Mesenchymal stem cell (in vitro differentiated cells and primary cell): ENCODE results near the gene SURF2.

Experiments
- DNase-seq: peaks from one replicate; pipeline ENCODE4 v3.0.0-alpha.2; 2013
- H2AFZ ChIP-seq: one replicate; pipeline ENCODE4 v1.6.1; 2013; ENCODE audit warnings: low read depth, mild to moderate bottlenecking, control low read depth, inconsistent platforms, low read length, moderate library complexity
- H2AK5ac ChIP-seq: 2 replicates; pipeline ENCODE4 v1.6.1; 2013; ENCODE audit warnings: low read length, moderate library complexity, mild to moderate bottlenecking, inconsistent platforms; ENCODE audit not compliant: severe bottlenecking
- H2BK120ac ChIP-seq: one replicate; pipeline ENCODE4 v1.6.1; 2013; ENCODE audit warnings: low read depth, mild to moderate bottlenecking, inconsistent platforms, low read length, moderate library complexity
- H2BK12ac ChIP-seq, 2 experiments: one replicate each; pipeline ENCODE4 v1.6.1; 2013; ENCODE audit warnings: inconsistent platforms in 2 of 2, low read length in 2 of 2, mild to moderate bottlenecking in 2 of 2, moderate library complexity in 2 of 2, control low read depth in 1 of 2
- H2BK15ac ChIP-seq: one replicate; pipeline ENCODE4 v1.6.1; 2013; ENCODE audit warnings: mild to moderate bottlenecking, low read depth, inconsistent platforms; ENCODE audit not compliant: poor library complexity, severe bottlenecking
- H2BK5ac ChIP-seq: 2 replicates; pipeline ENCODE4 v1.6.1; 2013; ENCODE audit warnings: low read depth, mild to moderate bottlenecking, low read length, control low read depth, inconsistent platforms; ENCODE audit not compliant: poor library complexity, severe bottlenecking
- H3K14ac ChIP-seq, 2 experiments: one replicate each; pipeline ENCODE4 v1.6.1; 2013; ENCODE audit warnings: inconsistent platforms in 2 of 2, low read length in 2 of 2, control low read depth in 1 of 2, mild to moderate bottlenecking in 1 of 2, moderate library complexity in 1 of 2
- H3K18ac ChIP-seq, 2 experiments: one replicate each; pipeline ENCODE4 v1.6.1; 2013; ENCODE audit warnings: inconsistent platforms in 2 of 2, low read length in 2 of 2, control low read depth in 1 of 2, low read depth in 1 of 2, mild to moderate bottlenecking in 1 of 2
- H3K23ac ChIP-seq, 2 experiments: one replicate each; pipeline ENCODE4 v1.6.1; 2013; ENCODE audit warnings: inconsistent platforms in 2 of 2, low read length in 2 of 2, mild to moderate bottlenecking in 2 of 2, moderate library complexity in 2 of 2, control low read depth in 1 of 2
- H3K27ac ChIP-seq: 2 replicates; pipeline ENCODE4 v1.5.1; 2013; ENCODE audit warnings: mild to moderate bottlenecking, moderate library complexity, low read length, control low read depth, inconsistent platforms; ENCODE audit not compliant: poor library complexity, severe bottlenecking
- H3K27me3 ChIP-seq, 2 experiments: 2 replicates each; pipeline versions ENCODE4 v1.6.1 to v1.7.0; 2013; ENCODE audit warnings: low read length in 2 of 2, mild to moderate bottlenecking in 2 of 2, moderate library complexity in 2 of 2, control low read depth in 1 of 2, inconsistent platforms in 1 of 2; ENCODE audit not compliant: control insufficient read depth in 1 of 2, insufficient read depth in 1 of 2
- H3K36me3 ChIP-seq, 2 experiments: 2 replicates each; pipeline versions ENCODE4 v1.6.1 to v1.7.0; 2013; ENCODE audit warnings: low read length in 2 of 2, control low read depth in 1 of 2, inconsistent platforms in 1 of 2, low read depth in 1 of 2, mild to moderate bottlenecking in 1 of 2; ENCODE audit not compliant: insufficient read depth in 2 of 2, control insufficient read depth in 1 of 2
- H3K4ac ChIP-seq, 2 experiments: one replicate each; pipeline ENCODE4 v1.6.1; 2013; ENCODE audit warnings: inconsistent platforms in 2 of 2, low read length in 2 of 2, mild to moderate bottlenecking in 2 of 2, moderate library complexity in 2 of 2, control low read depth in 1 of 2, low read depth in 1 of 2
- H3K4me1 ChIP-seq: 2 replicates; pipeline ENCODE4 v1.6.1; 2013; ENCODE audit warnings: low read depth, low read length, control low read depth; ENCODE audit not compliant: control insufficient read depth, insufficient read depth
- H3K4me2 ChIP-seq: 2 replicates; pipeline ENCODE4 v1.6.1; 2013; ENCODE audit warnings: low read length, mild to moderate bottlenecking, inconsistent platforms; ENCODE audit not compliant: poor library complexity, severe bottlenecking
- H3K4me3 ChIP-seq, 2 experiments: 2 replicates each; pipeline versions ENCODE4 v1.5.1 to v1.7.0; 2013; ENCODE audit warnings: low read length in 2 of 2, mild to moderate bottlenecking in 2 of 2, control low read depth in 1 of 2, low read depth in 1 of 2; ENCODE audit not compliant: insufficient read depth in 1 of 2
- H3K79me1 ChIP-seq: replicated peaks from 2 replicates; pipeline ENCODE4 v1.6.1; 2013; ENCODE audit warnings: mild to moderate bottlenecking, control low read depth, low read length, inconsistent platforms; ENCODE audit not compliant: poor library complexity, severe bottlenecking
- H3K9ac ChIP-seq: 2 replicates; pipeline ENCODE4 v1.7.0; 2013; ENCODE audit warnings: mild to moderate bottlenecking, low read length, moderate library complexity
- H3K9me3 ChIP-seq: 2 replicates; pipeline ENCODE4 v1.7.0; 2013; ENCODE audit warnings: mild to moderate bottlenecking, low read length; ENCODE audit not compliant: control insufficient read depth
- H4K8ac ChIP-seq: one replicate; pipeline ENCODE4 v1.6.1; 2013; ENCODE audit warnings: inconsistent platforms, mild to moderate bottlenecking, low read length, moderate library complexity
- H4K91ac ChIP-seq: one replicate; pipeline ENCODE4 v1.6.1; 2013; ENCODE audit warnings: mild to moderate bottlenecking, low read length, inconsistent platforms
- WGBS: methylation state at CpG from one replicate; pipeline ENCODE4 v1.1.7; 2013; ENCODE audit warnings: mixed read lengths; 5-methylcytosine and 5-hydroxymethylcytosine counted together

Gene SURF2

GRCh38 chr9:133380734-133381133, 24.4 kb downstream of the SURF2 start:
- no peak overlapping the region for H3K18ac ChIP-seq
- no peak overlapping the region for H4K8ac ChIP-seq
- no peak overlapping the region for H2AFZ ChIP-seq
- no peak for DNase-seq
- no peaks in the 10 kb centered on the region for H3K36me3 ChIP-seq
- no peak overlapping the region for H4K91ac ChIP-seq
- no peak overlapping the region for H3K4ac ChIP-seq
- H2BK12ac ChIP-seq = no peak overlapping the region
- H3K4me1 ChIP-seq = peaks cover 13% of the 10 kb centered on the region
- H2BK15ac ChIP-seq = no peak overlapping the region
- no peak overlapping the region for H3K9ac ChIP-seq
- no peak overlapping the region for H3K4me2 ChIP-seq
- no peak overlapping the region for H3K23ac ChIP-seq
- H3K9me3 ChIP-seq = no peaks in the 10 kb centered on the region
- WGBS = 97% methylated on average over 4 of the region's 4 CpGs
- no peak overlapping the region for H3K27ac ChIP-seq
- no peak overlapping the region for H2BK5ac ChIP-seq
- H2AK5ac ChIP-seq = no peak overlapping the region
- peaks cover 4% of the 10 kb centered on the region for H3K79me1 ChIP-seq
- H3K27me3 ChIP-seq = no peaks in the 10 kb centered on the region
- no peak overlapping the region for H2BK120ac ChIP-seq
- no peak overlapping the region for H3K14ac ChIP-seq
- no peak overlapping the region for H3K4me3 ChIP-seq

- H3K23ac ChIP-seq = no peak overlapping the region
- 91% methylated on average over 4 of the region's 4 CpGs for WGBS
Measured at GRCh38 chr9:133382507-133383141, 26.3 kb downstream of the SURF2 start.

GRCh38 chr9:133383438-133383837, 27.1 kb downstream of the SURF2 start:
- no peak overlapping the region for H2BK120ac ChIP-seq

More at GRCh38 chr9:133382507-133383141, 26.3 kb downstream of the SURF2 start:
- Histone ChIP-seq H3K4ac (no peak overlapping the region), H2BK120ac (no peak overlapping the region), H2AK5ac (no peak overlapping the region), H4K91ac (no peak overlapping the region), H3K4me3 (no peak overlapping the region), H3K36me3 (no peaks in the 10 kb centered on the region), H2BK12ac (no peak overlapping the region), H3K14ac (no peak overlapping the region), H3K4me1 (peaks cover 8% of the 10 kb centered on the region), H3K18ac (no peak overlapping the region), H4K8ac (no peak overlapping the region), H3K79me1 (no peaks in the 10 kb centered on the region), H2AFZ (no peak overlapping the region), H2BK15ac (no peak overlapping the region), H2BK5ac (no peak overlapping the region), H3K4me2 (no peak overlapping the region), H3K9me3 (no peaks in the 10 kb centered on the region), H3K27ac (no peak overlapping the region), H3K9ac (no peak overlapping the region), H3K27me3 (peaks cover 0 to 1% of the 10 kb centered on the region in 2 experiments)
- DNase-seq = no peak

GRCh38 chr9:133384736-133385321, 28.5 kb downstream of the SURF2 start:
- DNase-seq = no peak
- Histone ChIP-seq H3K4ac (no peak overlapping the region), H2AK5ac (no peak overlapping the region), H2BK5ac (no peak overlapping the region), H3K18ac (no peak overlapping the region), H2AFZ (no peak overlapping the region), H3K14ac (no peak overlapping the region), H4K8ac (no peak overlapping the region), H3K4me3 (no peak overlapping the region), H3K79me1 (no peaks in the 10 kb centered on the region), H3K27ac (no peak overlapping the region), H3K4me2 (no peak overlapping the region), H2BK120ac (no peak overlapping the region), H3K4me1 (no peaks in the 10 kb centered on the region), H3K36me3 (no peaks in the 10 kb centered on the region), H4K91ac (no peak overlapping the region), H3K23ac (no peak overlapping the region), H3K9me3 (no peaks in the 10 kb centered on the region), H3K27me3 (peaks cover 0 to 6% of the 10 kb centered on the region in 2 experiments), H3K9ac (no peak overlapping the region), H2BK12ac (no peak overlapping the region), H2BK15ac (no peak overlapping the region)
- 96% methylated on average over 17 of the region's 17 CpGs for WGBS

More at GRCh38 chr9:133383438-133383837, 27.1 kb downstream of the SURF2 start:
- Histone ChIP-seq H2BK12ac (no peak overlapping the region), H3K4me2 (no peak overlapping the region), H3K27me3 (peaks cover 0 to 4% of the 10 kb centered on the region in 2 experiments), H3K4ac (no peak overlapping the region), H3K14ac (no peak overlapping the region), H3K36me3 (no peaks in the 10 kb centered on the region), H3K9ac (no peak overlapping the region), H2BK5ac (no peak overlapping the region), H2AFZ (no peak overlapping the region), H4K91ac (no peak overlapping the region), H2BK15ac (no peak overlapping the region), H4K8ac (no peak overlapping the region), H3K4me1 (peaks cover 3% of the 10 kb centered on the region), H3K27ac (no peak overlapping the region), H3K18ac (no peak overlapping the region), H2AK5ac (no peak overlapping the region), H3K9me3 (no peaks in the 10 kb centered on the region), H3K79me1 (no peaks in the 10 kb centered on the region), H3K23ac (no peak overlapping the region), H3K4me3 (no peak overlapping the region)
- DNase-seq = no peak
- 89% methylated on average over 3 of the region's 3 CpGs for WGBS
